Osteoblast (primary cell): ENCODE data around the gene OSGIN1. TPM values are rescaled to one million over a fixed set of nuclear protein-coding genes. Genes with fewer than 3 reads are reported as not detected.

Experiments used
- DNase-seq: peaks from one replicate; pipeline ENCODE4 v3.0.0; 2011; ENCODE audit warnings: low spot score, mixed read lengths; ENCODE audit not compliant: insufficient read length; ENCODE audit errors: missing footprints
- H2AFZ ChIP-seq: 2 replicates; pipeline ENCODE4 v1.6.0; 2011; ENCODE audit warnings: mild to moderate bottlenecking, low read length
- H3K27ac ChIP-seq: 2 replicates; pipeline ENCODE4 v1.5.1; 2011; ENCODE audit warnings: mild to moderate bottlenecking, low read depth, low read length, moderate library complexity
- H3K27me3 ChIP-seq: 2 replicates; pipeline ENCODE4 v1.6.0; 2012; ENCODE audit warnings: mild to moderate bottlenecking, control low read depth, inconsistent platforms, low read length, moderate library complexity; ENCODE audit not compliant: insufficient read depth
- H3K36me3 ChIP-seq: 2 replicates; pipeline ENCODE4 v1.5.1; 2011; ENCODE audit warnings: mild to moderate bottlenecking, low read length, control low read depth, moderate library complexity; ENCODE audit not compliant: insufficient read depth
- H3K4me1 ChIP-seq: 2 replicates; pipeline ENCODE4 v1.5.1; 2011; ENCODE audit warnings: mild to moderate bottlenecking, low read length, control low read depth, moderate library complexity; ENCODE audit not compliant: insufficient read depth
- H3K4me2 ChIP-seq: 2 replicates; pipeline ENCODE4 v1.6.0; 2011; ENCODE audit warnings: mild to moderate bottlenecking, low read length; ENCODE audit not compliant: insufficient read depth
- H3K4me3 ChIP-seq: fragments of 200-600 bp; sonication (generic); 3 replicates; pipeline ENCODE4 v1.5.1; 2012; ENCODE audit warnings: mild to moderate bottlenecking, low read length, inconsistent platforms; ENCODE audit not compliant: insufficient read depth
- H3K79me2 ChIP-seq: 2 replicates; pipeline ENCODE4 v1.6.0; 2012; ENCODE audit warnings: mild to moderate bottlenecking, low read length, control low read depth, inconsistent platforms; ENCODE audit not compliant: insufficient read depth
- H3K9me3 ChIP-seq: 2 replicates; pipeline ENCODE4 v1.5.1; 2011; ENCODE audit warnings: low read depth, low read length, control low read depth
- H4K20me1 ChIP-seq: 2 replicates; pipeline ENCODE4 v1.6.0; 2012; ENCODE audit warnings: mild to moderate bottlenecking, low read length, control low read depth; ENCODE audit not compliant: insufficient read depth
- CTCF ChIP-seq: IDR thresholded peaks from 2 replicates; pipeline ENCODE4 v1.5.1; 2011; ENCODE audit warnings: mild to moderate bottlenecking, low read depth, low read length, moderate library complexity; ENCODE audit errors: extremely low read depth
- total RNA-seq: library from RNA; depleted of rRNA; stranded (reverse); fragments of >200 nt; gene quantifications from 2 replicates; pipeline ENCODE4 v1.2.3, GENCODE V29; 2012

Gene OSGIN1
- total RNA-seq, 1 donor = 3.6 TPM

GRCh38 chr16:83960521-83961249 is 7.6 kb downstream of the OSGIN1 start:
- H3K9me3 ChIP-seq = no peaks in the 10 kb centered on the region
- H3K36me3 ChIP-seq = peaks cover 27% of the 10 kb centered on the region
- no peak overlapping the region for H2AFZ ChIP-seq
- peak; percentile 46 for DNase-seq
- no peak for TF ChIP-seq CTCF
- no peak overlapping the region for H3K4me2 ChIP-seq
- H3K79me2 ChIP-seq = peaks cover 14% of the 10 kb centered on the region
- H3K27ac ChIP-seq = no peak overlapping the region
- no peak overlapping the region for H3K4me3 ChIP-seq
- no peaks in the 10 kb centered on the region for H3K27me3 ChIP-seq
- H4K20me1 ChIP-seq = peaks cover 6% of the 10 kb centered on the region
- no peaks in the 10 kb centered on the region for H3K4me1 ChIP-seq

- Histone ChIP-seq H3K4me2 (no peak overlapping the region), H3K4me1 (no peaks in the 10 kb centered on the region), H3K36me3 (peaks cover 27% of the 10 kb centered on the region), H3K9me3 (no peaks in the 10 kb centered on the region), H3K79me2 (peaks cover 4% of the 10 kb centered on the region), H3K27me3 (no peaks in the 10 kb centered on the region), H4K20me1 (no peaks in the 10 kb centered on the region), H3K27ac (no peak overlapping the region), H3K4me3 (no peak overlapping the region), H2AFZ (no peak overlapping the region)
- no peak for TF ChIP-seq CTCF
- peak; percentile 30 for DNase-seq
These were observed 8.6 kb downstream of the OSGIN1 start for GRCh38 chr16:83961591-83961990.

GRCh38 chr16:83963277-83964119 is 10.5 kb downstream of the OSGIN1 start:
- TF ChIP-seq CTCF = no peak

More at GRCh38 chr16:83963277-83964119, 10.5 kb downstream of the OSGIN1 start:
- H2AFZ ChIP-seq = no peak overlapping the region
- peak; percentile 39 for DNase-seq
- peaks cover 22% of the 10 kb centered on the region for H3K36me3 ChIP-seq
- no peaks in the 10 kb centered on the region for H4K20me1 ChIP-seq
- H3K27me3 ChIP-seq = no peaks in the 10 kb centered on the region
- H3K27ac ChIP-seq = no peak overlapping the region
- no peaks in the 10 kb centered on the region for H3K4me1 ChIP-seq
- no peaks in the 10 kb centered on the region for H3K9me3 ChIP-seq
- no peak overlapping the region for H3K4me3 ChIP-seq
- H3K4me2 ChIP-seq = no peak overlapping the region
- H3K79me2 ChIP-seq = no peaks in the 10 kb centered on the region
